Measurements from ENCODE around the gene SUGCT.

- TF ChIP-seq TAF1 (IDR thresholded peaks at IDR 0.05; ENCODE audit: low read depth, low read length) (no peak), POLR2A (IDR thresholded peaks at IDR 0.05; ENCODE audit: low read depth, low read length) (no peak)
These were observed 666.0 kb downstream of the SUGCT start for GRCh38 chr7:40800771-40801170.
